GM21786 (cell line): ENCODE measurements around the gene GLCE.
"Not testable (repeated sequence)": the region's sequence is repeated elsewhere in the genome, so short reads cannot be mapped to it uniquely, and the experiment has no call there.

Source experiments
- ATAC-seq: cut with Tn5 transposase; IDR thresholded peaks from one replicate; pipeline ENCODE4 v1.9.1; 2021; ENCODE audit not compliant: unreplicated experiment

The GLCE gene

GRCh38 chr15:69134791-69135190, 25.6 kb upstream of the GLCE start:
- no peak for ATAC-seq

- ATAC-seq: no peak
Observed at GRCh38 chr15:69135499-69135898, 24.9 kb upstream of the GLCE start.

- no peak for ATAC-seq
Observed at GRCh38 chr15:69138963-69139362, 21.5 kb upstream of the GLCE start.

- no peak for ATAC-seq
Observed at GRCh38 chr15:69140306-69140705, 20.1 kb upstream of the GLCE start.

GRCh38 chr15:69141286-69141701, 19.1 kb upstream of the GLCE start:
- no peak for ATAC-seq

- ATAC-seq: no peak
Observed at GRCh38 chr15:69141833-69142232, 18.6 kb upstream of the GLCE start.

GRCh38 chr15:69143756-69144436, 16.5 kb upstream of the GLCE start:
- ATAC-seq: no peak

GRCh38 chr15:69144530-69144929, 15.9 kb upstream of the GLCE start:
- no peak for ATAC-seq

GRCh38 chr15:69145149-69145693, 15.2 kb upstream of the GLCE start:
- ATAC-seq: no peak

GRCh38 chr15:69145694-69146492, 14.5 kb upstream of the GLCE start:
- ATAC-seq: no peak

- ATAC-seq: no peak
Observed at GRCh38 chr15:69146724-69147435, 13.6 kb upstream of the GLCE start.

- ATAC-seq: no peak
Observed at GRCh38 chr15:69148465-69148864, 12.0 kb upstream of the GLCE start.

- ATAC-seq: no peak
Observed at GRCh38 chr15:69149163-69149562, 11.3 kb upstream of the GLCE start.

- no peak for ATAC-seq
Observed at GRCh38 chr15:69149803-69150202, 10.6 kb upstream of the GLCE start.

- no peak for ATAC-seq
Observed at GRCh38 chr15:69150336-69150735, 10.1 kb upstream of the GLCE start.

- no peak for ATAC-seq
Observed at GRCh38 chr15:69150841-69151240, 9.6 kb upstream of the GLCE start.

- no peak for ATAC-seq
Observed at GRCh38 chr15:69153046-69153445, 7.4 kb upstream of the GLCE start.

GRCh38 chr15:69153587-69153986, 6.8 kb upstream of the GLCE start:
- not testable (repeated sequence) for ATAC-seq

- no peak for ATAC-seq
Observed at GRCh38 chr15:69154078-69154477, 6.4 kb upstream of the GLCE start.

GRCh38 chr15:69154684-69155083, 5.8 kb upstream of the GLCE start:
- no peak for ATAC-seq

GRCh38 chr15:69156736-69157381, 3.6 kb upstream of the GLCE start:
- no peak for ATAC-seq
